ENCODE results near the gene ZNF574.

The ZNF574 gene

DNA sequence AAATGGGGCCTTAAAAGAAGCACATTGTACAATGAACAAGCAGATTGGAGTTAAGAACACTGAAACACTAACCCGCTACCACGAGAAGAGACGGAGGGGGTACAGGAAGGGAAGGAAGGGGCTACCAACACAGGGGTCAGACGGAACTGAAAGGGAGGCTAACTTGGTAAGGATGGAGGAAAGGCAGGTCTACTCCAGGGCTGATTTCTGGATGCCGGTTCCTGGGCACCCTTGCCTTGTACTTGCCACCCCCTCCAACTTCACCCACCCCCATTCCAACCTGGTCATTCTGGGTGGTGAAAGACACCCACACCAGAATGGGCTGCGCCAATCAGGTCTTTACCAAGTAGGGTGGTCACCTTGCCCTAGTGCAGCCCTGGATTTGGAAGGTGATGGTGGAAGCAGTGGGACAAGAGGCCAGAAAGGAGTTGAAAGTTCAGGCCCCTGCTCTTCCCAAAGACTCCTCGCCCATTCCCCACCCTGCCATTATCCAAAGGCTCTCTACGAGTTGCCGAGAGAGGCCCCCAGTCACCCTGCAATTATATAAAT, 10.3 kb downstream of the ZNF574 start:
- no peak for DNase-seq (ENCODE audit: insufficient read length)
- no peak for FAIRE-seq
- TF ChIP-seq POLR2AphosphoS5 (IDR thresholded peaks at IDR 0.05; ENCODE audit: low read depth, low read length) (peak; percentile 47; the same call in 1 of the 2 replicates), POLR2A (IDR thresholded peaks at IDR 0.05; ENCODE audit: low read depth, low read length) (0 out of 2 replicates have a peak, but pooled peaks have one; percentile 15), TAF1 (IDR thresholded peaks at IDR 0.05; ENCODE audit: borderline replicate concordance, low read depth, low read length) (no peak)

GRCh38 chr19:42086770-42087550, 11.0 kb downstream of the ZNF574 start:
- FAIRE-seq (no peak), DNase-seq (ENCODE audit: insufficient read length) (no peak)
- TF ChIP-seq TAF1 (IDR thresholded peaks at IDR 0.05; ENCODE audit: borderline replicate concordance, low read depth, low read length) (no peak), POLR2AphosphoS5 (IDR thresholded peaks at IDR 0.05; ENCODE audit: low read depth, low read length) (no peak; the same call in 1 of the 2 replicates), POLR2A (IDR thresholded peaks at IDR 0.05; ENCODE audit: low read depth, low read length) (no peak)

DNA sequence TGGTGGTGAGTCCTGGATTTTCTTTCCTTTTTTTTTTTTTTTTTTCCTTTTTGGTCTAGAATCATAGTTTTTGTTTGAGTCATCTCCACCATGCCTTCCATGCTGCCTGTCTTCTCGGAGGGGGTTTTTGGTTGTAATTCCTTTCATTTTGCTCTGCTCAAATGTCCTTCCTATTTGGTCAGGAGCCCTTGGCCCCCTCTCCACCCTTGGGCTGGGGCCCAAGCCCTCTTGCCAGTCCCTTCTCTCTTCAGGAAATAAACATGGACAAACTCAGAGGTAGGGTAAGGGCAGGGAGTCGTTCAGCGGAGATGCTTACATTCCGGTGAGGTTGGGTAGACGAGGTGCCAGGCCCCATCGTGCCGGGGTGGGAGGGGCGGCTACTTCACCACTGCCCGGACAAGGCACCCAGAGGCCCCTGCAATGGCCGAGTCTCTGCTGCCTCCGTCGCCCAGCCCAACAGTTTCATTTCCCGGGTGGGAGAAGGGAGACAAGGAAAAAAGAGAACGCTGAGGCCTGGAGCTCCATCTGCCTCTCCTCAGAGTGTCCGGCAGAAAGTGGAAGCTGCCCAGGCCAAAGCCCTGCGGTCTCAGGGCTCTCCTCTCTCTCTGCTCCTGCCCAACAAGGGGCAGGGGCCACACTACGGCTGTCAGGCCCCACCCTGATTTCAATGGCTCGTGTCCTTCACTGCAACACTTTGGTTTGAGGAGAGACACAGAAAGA, 12.7 kb downstream of the ZNF574 start:
- TF ChIP-seq POLR2A (IDR thresholded peaks at IDR 0.05; ENCODE audit: low read depth, low read length) (no peak), TAF1 (IDR thresholded peaks at IDR 0.05; ENCODE audit: borderline replicate concordance, low read depth, low read length) (no peak), POLR2AphosphoS5 (IDR thresholded peaks at IDR 0.05; ENCODE audit: low read depth, low read length) (no peak)
- DNase-seq (ENCODE audit: insufficient read length): no peak
- FAIRE-seq: no peak

GRCh38 chr19:42089191-42089750, 13.3 kb downstream of the ZNF574 start:
- peak; percentile 40 for FAIRE-seq
- no peak for DNase-seq (ENCODE audit: insufficient read length)
- TF ChIP-seq POLR2A (IDR thresholded peaks at IDR 0.05; ENCODE audit: low read depth, low read length) (no peak), TAF1 (IDR thresholded peaks at IDR 0.05; ENCODE audit: borderline replicate concordance, low read depth, low read length) (no peak), POLR2AphosphoS5 (IDR thresholded peaks at IDR 0.05; ENCODE audit: low read depth, low read length) (no peak)

- TF ChIP-seq POLR2AphosphoS5 (IDR thresholded peaks at IDR 0.05; ENCODE audit: low read depth, low read length): no peak
- TF ChIP-seq TAF1 (IDR thresholded peaks at IDR 0.05; ENCODE audit: borderline replicate concordance, low read depth, low read length): no peak
- TF ChIP-seq POLR2A (IDR thresholded peaks at IDR 0.05; ENCODE audit: low read depth, low read length): no peak
- FAIRE-seq: no peak
- no peak for DNase-seq (ENCODE audit: insufficient read length)
Observed at GRCh38 chr19:42089772-42090171, 13.8 kb downstream of the ZNF574 start.

DNA sequence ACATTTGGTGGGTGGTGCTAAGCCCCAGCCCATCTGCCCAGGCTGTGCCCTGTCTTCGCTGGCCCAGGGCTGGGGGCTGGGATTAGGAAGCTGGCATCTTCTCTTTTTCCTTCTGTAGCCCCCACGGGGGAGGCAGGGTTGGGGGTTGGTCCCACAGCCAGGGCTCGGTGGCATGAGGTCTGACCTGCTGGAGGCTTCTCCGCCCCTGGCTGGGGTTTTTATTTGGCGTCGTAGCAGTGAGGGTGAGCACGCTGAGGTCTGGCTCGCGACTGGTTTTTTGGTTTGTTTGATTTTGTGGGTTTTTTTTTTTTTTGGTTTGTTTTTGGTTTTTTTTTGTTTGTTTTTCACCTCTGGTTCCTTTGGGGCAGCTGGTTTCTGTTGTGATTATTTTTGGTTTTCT, 14.7 kb downstream of the ZNF574 start:
- DNase-seq (ENCODE audit: insufficient read length): no peak
- TF ChIP-seq POLR2AphosphoS5 (IDR thresholded peaks at IDR 0.05; ENCODE audit: low read depth, low read length) (no peak), TAF1 (IDR thresholded peaks at IDR 0.05; ENCODE audit: borderline replicate concordance, low read depth, low read length) (no peak), POLR2A (IDR thresholded peaks at IDR 0.05; ENCODE audit: low read depth, low read length) (no peak)
- FAIRE-seq: no peak

GRCh38 chr19:42091300-42091699, 15.3 kb downstream of the ZNF574 start:
- DNase-seq (ENCODE audit: insufficient read length): no peak
- TF ChIP-seq TAF1 (IDR thresholded peaks at IDR 0.05; ENCODE audit: borderline replicate concordance, low read depth, low read length) (no peak), POLR2A (IDR thresholded peaks at IDR 0.05; ENCODE audit: low read depth, low read length) (no peak), POLR2AphosphoS5 (IDR thresholded peaks at IDR 0.05; ENCODE audit: low read depth, low read length) (no peak)
- FAIRE-seq: no peak

GRCh38 chr19:42091742-42092141, 15.8 kb downstream of the ZNF574 start:
- DNase-seq (ENCODE audit: insufficient read length) (no peak), FAIRE-seq (no peak)
- TF ChIP-seq TAF1 (IDR thresholded peaks at IDR 0.05; ENCODE audit: borderline replicate concordance, low read depth, low read length): no peak
- no peak for TF ChIP-seq POLR2A (IDR thresholded peaks at IDR 0.05; ENCODE audit: low read depth, low read length)
- TF ChIP-seq POLR2AphosphoS5 (IDR thresholded peaks at IDR 0.05; ENCODE audit: low read depth, low read length): no peak

DNA sequence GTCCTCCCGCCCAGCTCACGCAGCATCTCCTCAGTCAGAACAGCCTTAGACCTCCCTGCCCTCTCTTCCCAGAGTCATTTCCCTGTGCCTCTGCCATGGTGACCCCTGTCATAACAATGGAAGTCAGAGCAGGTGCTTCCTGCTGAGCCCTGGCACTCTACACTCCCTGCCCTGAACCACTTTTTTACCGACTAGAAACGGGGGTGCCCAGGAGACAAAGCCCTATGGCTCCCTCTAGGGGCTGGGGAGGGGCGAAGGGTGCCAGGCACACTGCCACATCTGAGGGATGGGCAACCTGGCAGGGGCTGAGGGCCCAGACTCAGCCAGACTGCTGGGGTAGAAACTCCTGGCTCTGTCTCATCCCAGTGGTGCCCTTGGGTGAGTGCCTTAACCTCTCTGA, 16.4 kb downstream of the ZNF574 start:
- no peak for TF ChIP-seq TAF1 (IDR thresholded peaks at IDR 0.05; ENCODE audit: borderline replicate concordance, low read depth, low read length)
- no peak for TF ChIP-seq POLR2A (IDR thresholded peaks at IDR 0.05; ENCODE audit: low read depth, low read length)
- no peak for TF ChIP-seq POLR2AphosphoS5 (IDR thresholded peaks at IDR 0.05; ENCODE audit: low read depth, low read length)
- DNase-seq (ENCODE audit: insufficient read length): no peak
- FAIRE-seq: no peak

DNA sequence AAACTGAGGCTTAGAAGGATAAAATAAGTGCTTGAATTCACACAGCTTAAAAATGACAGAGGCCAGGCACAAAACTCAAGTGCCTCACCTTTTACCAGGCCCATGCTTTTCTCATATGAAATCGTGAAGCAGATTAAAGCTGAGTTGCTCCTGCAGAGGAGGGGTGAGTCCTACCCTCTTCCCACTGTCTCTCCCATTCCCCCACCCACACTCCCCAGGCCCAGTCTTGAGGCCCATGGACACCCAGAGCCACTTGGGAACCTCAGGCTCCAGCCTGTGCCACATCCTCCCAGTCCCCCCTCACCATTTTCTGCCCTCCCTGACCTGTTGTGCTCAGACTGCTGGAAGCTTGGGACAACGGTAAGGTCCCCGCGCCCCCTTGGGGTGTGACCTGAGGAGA, 17.5 kb downstream of the ZNF574 start:
- no peak for FAIRE-seq
- no peak for TF ChIP-seq POLR2A (IDR thresholded peaks at IDR 0.05; ENCODE audit: low read depth, low read length)
- TF ChIP-seq POLR2AphosphoS5 (IDR thresholded peaks at IDR 0.05; ENCODE audit: low read depth, low read length): no peak
- TF ChIP-seq TAF1 (IDR thresholded peaks at IDR 0.05; ENCODE audit: borderline replicate concordance, low read depth, low read length): no peak
- no peak for DNase-seq (ENCODE audit: insufficient read length)

DNA sequence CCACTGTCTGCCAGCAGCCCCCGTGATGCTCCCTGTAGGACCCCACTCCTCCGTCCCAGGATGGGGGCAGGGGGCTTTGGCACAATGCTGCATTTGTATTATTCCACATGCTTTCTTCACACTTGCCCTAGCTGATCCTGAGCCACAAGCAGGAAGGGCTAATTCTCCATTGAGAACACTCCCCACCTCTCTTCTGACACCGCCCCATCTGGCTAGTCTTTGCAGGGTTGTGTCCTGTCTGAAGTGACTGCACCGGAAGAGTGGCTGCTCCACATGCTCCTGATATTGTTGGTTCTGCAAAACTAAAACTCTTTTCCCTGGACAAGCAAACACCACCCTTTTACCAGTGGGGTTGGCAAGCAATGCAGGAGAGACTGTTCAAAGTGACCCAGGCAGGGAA, 18.0 kb downstream of the ZNF574 start:
- TF ChIP-seq TAF1 (IDR thresholded peaks at IDR 0.05; ENCODE audit: borderline replicate concordance, low read depth, low read length): no peak
- no peak for TF ChIP-seq POLR2A (IDR thresholded peaks at IDR 0.05; ENCODE audit: low read depth, low read length)
- TF ChIP-seq POLR2AphosphoS5 (IDR thresholded peaks at IDR 0.05; ENCODE audit: low read depth, low read length): no peak
- no peak for FAIRE-seq
- no peak for DNase-seq (ENCODE audit: insufficient read length)

Data from GM12892 (cell line).